Right kidney (tissue), 1 donor: ENCODE results near the gene RALGAPA1.
"Not testable (repeated sequence)": the region's sequence is repeated elsewhere in the genome, so short reads cannot be mapped to it uniquely, and the experiment has no call there.

Source experiments
- DNase-seq: peaks from one replicate; pipeline ENCODE4 v3.0.0-alpha.2; 2016

The RALGAPA1 gene

GRCh38 chr14:35761922-35762321 lies 47.2 kb downstream of the RALGAPA1 start:
- no peak for DNase-seq

- DNase-seq, result no peak
Measured at GRCh38 chr14:35760143-35760542, 49.0 kb downstream of the RALGAPA1 start.

- no peak for DNase-seq
Measured at GRCh38 chr14:35758523-35759129, 50.5 kb downstream of the RALGAPA1 start.

DNA sequence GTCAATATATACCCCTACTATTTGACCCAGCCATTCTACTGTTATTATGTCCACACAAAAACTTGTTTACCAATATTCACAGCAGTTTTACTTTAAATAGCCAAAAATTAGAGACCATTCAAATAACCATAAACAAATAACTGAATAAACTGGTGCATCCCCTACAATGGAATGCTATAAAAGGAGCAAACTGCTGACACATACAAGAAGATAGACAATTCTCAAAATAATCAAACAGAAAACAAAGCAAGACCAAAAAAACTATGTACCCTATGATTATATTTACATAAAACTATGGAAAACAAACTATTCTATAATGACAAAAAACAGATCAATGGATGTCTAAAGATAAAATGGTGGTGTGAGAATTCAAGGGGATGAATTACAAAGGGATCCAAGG lies 54.4 kb downstream of the RALGAPA1 start:
- no peak for DNase-seq

DNA sequence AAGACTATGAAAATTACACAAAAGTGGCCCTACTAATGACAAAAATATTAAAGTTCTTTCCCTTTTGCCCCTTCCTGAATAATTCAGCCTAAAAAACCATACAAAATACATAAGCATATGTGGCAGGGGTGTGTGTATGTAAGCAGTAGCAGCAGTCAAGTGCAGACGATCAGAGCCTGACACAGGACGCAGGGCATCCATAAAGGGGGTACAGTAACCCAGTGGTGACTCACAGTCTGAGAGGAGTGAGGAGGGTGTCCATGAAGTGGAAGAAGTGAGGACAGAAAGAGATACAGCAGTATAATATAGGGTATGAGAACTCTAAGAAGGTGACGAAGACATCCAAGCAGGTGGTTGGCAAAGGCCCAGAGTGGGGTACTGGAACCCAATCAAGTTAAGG lies 56.7 kb downstream of the RALGAPA1 start:
- DNase-seq, result no peak

GRCh38 chr14:35750202-35750904 lies 58.7 kb downstream of the RALGAPA1 start:
- no peak for DNase-seq

GRCh38 chr14:35747379-35747778 lies 61.7 kb downstream of the RALGAPA1 start:
- DNase-seq, result no peak

GRCh38 chr14:35742442-35742841 lies 66.7 kb downstream of the RALGAPA1 start:
- DNase-seq, result no peak

DNA sequence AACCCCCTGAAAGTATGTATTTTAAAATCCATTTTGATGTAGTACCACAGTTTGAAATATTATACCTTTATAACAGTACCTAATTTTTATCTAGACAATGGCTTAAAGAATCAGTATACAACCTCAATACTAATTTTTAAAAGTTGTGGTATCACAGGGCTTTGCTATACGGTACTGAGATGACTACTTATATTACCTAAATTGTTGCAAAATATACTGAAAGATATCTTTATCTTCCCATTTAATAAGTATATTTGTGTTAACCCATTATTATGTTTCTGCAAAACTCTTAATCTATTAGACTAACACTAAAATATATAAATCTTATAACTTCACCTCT lies 67.1 kb downstream of the RALGAPA1 start:
- no peak for DNase-seq

GRCh38 chr14:35741345-35742031 lies 67.6 kb downstream of the RALGAPA1 start:
- no peak for DNase-seq

DNA sequence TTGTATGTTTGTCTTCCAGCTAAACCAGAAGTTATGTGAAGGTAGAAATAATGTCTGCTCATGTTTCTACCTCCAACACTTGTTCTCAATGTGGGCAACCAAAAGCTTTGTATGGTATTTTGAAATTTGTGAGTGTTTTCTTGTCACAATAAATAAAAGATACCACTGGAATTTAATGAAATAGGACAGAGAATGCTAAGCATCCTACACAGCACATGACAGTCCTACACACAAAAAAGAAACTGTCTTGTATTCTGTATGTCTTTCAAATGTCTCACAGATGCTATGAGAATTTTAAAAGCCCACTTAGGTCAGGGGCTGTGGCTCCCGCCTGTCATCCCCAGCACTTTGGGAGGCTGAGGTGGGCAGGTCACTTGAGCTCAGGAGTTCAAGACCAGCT lies 68.9 kb downstream of the RALGAPA1 start:
- no peak for DNase-seq

DNA sequence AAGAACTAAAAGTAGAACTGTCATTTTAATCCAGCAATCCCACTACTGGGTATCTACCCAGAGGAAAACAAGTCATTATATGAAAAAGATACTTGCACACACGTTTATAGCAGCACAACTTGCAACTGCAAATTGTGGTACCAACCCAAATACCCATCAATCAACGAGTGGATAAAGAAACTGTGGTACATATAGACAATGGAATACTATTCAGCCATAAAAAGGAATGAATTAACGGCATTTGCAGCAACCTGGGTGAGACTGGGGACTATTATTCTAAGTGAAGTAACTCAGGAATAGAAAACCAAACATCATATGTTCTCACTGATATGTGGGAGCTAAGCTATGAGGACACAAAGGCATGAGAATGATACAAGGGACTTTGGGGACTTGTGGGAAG lies 73.9 kb downstream of the RALGAPA1 start:
- DNase-seq, result not testable (repeated sequence)

DNA sequence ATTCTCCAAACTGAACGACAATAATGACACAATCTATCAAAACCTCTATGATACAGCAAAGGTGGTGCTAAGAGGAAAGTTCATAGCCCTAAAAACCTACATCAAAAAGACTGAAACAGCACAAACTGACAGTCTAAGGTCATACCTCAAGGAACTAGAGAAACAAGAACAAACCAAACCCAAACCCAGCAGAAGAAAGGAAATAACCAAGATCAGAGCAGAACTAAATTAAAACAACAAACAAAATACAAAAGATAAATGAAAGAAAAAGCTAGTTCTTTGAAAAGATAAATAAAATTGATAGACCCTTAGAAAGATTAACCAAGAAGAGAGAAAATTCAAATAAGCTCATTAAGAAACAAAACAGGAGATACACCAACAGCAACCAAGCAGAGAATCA lies 75.6 kb downstream of the RALGAPA1 start:
- DNase-seq, result not testable (repeated sequence)

- DNase-seq, result no peak
Measured at GRCh38 chr14:35730871-35731270, 78.2 kb downstream of the RALGAPA1 start.

DNA sequence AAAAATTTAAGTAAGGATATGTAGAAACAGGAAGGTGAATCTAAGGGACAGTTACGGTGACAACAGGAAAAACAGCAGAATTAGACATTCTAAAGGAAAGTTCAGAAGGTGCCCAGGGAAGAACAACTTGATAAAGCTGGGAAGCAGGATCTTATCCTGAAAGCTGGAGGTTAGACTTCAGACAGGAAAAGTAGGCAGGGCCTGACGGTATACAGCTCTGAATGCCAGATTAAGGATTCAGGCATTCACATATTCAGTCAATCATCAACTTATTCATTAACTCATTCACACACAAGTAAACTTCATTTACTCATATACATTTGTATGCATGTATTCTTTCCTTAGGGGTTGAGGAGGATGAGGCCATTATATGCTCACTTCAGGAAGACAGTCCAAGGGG lies 81.3 kb downstream of the RALGAPA1 start:
- DNase-seq, result no peak

- DNase-seq, result no peak
Measured at GRCh38 chr14:35725930-35726329, 83.2 kb downstream of the RALGAPA1 start.

GRCh38 chr14:35715079-35715478 lies 94.0 kb downstream of the RALGAPA1 start:
- no peak for DNase-seq

DNA sequence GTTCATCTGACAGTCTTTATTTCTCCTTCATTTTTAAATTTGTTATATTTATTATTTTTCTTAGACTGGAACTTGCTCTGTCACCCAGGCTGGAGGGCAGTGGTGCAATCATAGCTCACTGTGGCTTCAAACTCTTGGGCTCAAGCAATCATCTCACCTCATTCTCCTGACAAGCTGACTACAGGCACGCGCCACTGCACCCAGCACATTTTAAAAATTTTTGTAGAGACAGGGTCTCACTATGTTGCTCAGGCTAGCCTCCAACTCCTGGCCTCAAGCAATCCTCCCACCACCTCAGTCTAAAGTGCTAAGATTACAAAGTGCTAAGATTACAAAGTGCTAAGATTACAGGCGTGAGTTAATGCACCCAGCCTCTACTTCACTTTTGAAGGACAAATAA lies 96.6 kb downstream of the RALGAPA1 start:
- DNase-seq, result no peak

DNA sequence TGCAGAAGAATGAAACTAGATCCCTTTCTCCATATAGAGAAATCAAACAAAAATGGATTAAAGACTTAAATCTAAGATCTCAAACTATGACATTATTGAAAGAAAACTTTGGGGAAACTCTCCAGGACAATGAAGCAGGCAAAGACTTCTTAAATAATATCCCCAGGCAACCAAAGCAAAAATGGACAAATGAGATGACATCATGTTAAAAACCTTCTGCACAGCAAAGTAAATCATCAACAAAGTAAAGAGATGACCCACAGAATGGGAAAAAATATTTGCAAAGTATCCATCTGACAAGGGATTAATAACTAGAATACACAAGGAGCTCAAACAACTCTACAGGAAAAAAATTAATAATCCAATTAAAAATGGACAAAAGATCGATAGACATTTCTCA lies 101.0 kb downstream of the RALGAPA1 start:
- DNase-seq, result no peak

GRCh38 chr14:35705636-35706035 lies 103.5 kb downstream of the RALGAPA1 start:
- DNase-seq, result no peak

DNA sequence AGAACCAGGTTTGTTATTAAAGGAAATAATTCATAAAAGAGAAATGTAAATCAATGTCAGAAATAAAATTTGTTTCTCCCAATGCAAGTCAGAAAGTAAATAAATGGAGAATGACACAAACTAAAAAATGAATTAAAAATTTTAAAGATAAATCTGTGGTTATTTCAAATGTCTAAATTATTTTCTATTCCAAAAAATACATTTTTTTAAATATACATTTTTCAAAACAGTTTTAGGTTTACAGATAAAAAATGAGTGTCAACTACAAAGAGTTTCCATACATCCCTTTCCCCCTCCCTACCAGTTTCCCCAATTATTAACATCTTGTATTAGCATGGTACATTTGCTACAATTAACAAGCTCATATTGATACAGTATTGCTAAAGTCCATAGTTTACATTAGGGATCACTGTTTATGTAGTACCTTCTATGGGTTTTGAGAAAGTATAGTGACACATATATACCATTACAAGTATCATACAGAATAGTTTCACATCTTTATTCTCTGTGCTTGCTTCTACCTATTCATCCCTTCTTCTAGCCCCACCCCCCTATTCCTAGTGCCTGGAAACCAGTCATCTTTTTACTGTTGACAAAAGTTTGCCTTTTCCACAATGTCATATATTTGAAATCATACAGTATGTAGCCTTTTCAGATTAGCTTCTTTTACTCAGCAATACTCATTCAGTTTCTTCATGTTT lies 104.2 kb downstream of the RALGAPA1 start:
- DNase-seq, result no peak

DNA sequence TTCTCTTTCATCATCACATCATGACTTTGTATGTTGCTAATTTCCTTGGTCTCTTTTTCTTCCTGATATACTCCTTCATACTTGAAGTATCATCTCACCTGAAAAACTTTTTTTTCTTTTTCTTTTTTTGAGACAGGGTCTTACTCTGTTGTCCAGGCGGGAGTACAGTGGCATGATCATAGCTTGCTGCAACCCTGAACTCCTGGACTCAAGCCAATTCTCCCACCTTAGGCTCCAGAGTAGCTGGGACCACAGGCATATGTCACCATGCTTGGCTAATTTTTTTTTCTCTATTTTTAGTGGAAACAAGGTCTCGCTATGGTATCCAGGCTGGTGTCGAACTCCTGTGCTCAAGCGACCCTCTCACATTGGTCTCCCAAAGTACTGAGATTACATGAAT lies 107.6 kb downstream of the RALGAPA1 start:
- DNase-seq, result no peak

DNA sequence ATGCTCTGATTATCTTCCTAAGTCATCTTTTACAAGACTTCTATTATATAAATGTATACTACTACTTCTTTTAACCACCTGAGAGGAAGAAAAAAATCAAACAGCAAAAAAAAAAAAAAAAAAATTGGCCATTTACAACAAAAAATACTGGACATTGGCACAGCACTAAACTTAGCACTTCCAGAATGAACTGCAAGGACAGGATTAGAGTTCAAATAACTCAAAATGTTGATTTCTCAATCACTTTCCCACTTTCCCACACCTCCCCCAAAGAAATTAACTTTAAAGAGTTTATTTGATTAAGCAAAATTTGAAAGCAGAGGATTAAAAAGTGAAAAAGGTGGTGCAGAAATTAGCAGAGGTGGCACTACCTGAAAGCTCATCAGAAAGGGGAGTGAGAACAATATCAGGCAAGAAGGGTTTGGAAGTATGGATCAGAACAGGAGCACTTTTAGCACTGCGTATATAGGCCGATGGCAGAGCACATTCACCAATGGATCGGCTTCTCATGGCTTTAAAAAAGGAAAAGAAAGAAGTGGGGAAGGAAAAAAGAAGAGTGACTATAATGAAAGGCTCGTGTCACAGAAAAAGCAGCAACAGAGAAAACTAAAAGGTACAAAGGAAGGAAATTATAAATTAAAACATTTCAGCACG lies 109.2 kb downstream of the RALGAPA1 start:
- no peak for DNase-seq
